Measurements from ENCODE around the gene CRYBG1.
"Not testable (repeated sequence)": the region's sequence is repeated elsewhere in the genome, so short reads cannot be mapped to it uniquely, and the experiment has no call there.

Gene CRYBG1

GRCh38 chr6:106549521-106549920, 189.0 kb downstream of the CRYBG1 start:
- DNase-seq (ENCODE audit: low spot score): no peak

- no peak for DNase-seq (ENCODE audit: low spot score)
Observed at GRCh38 chr6:106551155-106551554, 190.6 kb downstream of the CRYBG1 start.

- no peak for DNase-seq (ENCODE audit: low spot score)
Observed at GRCh38 chr6:106553440-106553839, 192.9 kb downstream of the CRYBG1 start.

DNA sequence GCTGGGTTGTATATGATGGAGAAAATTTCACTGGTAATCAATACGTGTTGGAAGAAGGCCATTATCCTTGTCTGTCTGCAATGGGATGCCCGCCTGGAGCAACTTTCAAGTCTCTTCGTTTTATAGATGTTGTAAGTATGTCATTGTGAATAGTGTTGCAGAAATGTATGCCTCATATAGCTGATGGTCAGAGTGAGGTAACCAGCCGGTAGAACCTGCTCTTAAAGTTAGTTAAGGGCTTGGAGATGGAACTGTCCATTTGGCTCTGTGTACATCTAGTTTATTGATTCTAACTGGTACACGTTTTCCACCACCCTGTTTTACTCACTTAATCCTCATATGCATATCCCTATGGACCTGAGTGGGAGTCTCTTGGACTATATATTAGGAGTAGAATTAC, 195.2 kb downstream of the CRYBG1 start:
- DNase-seq (ENCODE audit: low spot score): no peak

DNA sequence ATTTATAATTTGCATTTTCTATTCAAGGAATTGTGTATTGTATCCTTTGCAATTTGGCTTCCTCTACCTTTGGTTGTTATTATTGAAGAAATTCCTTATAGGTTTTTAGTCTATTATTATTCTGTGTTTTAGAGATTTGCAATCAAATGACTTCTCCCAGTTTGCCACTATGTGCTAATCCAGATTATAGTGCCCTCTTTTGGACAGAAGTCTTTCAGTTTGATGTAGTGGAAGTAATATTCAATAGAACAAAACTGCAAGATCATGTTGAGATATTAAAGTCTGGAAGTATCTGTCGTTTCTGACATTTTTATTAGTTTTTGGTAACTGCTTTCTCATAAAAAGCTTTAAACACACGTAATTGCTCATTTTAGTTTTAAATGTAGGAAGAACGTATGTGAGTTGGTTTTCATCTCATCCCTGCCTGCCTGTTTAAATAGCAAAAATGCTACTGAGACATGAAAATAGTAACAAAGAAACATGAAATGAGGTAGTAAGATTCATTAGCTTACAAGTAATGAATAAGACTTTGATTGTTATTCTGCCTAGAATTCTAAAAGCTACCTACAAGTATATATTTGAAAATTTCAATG, 195.9 kb downstream of the CRYBG1 start:
- DNase-seq (ENCODE audit: low spot score): peak; percentile 49

GRCh38 chr6:106557837-106558236, 197.3 kb downstream of the CRYBG1 start:
- DNase-seq (ENCODE audit: low spot score): no peak

DNA sequence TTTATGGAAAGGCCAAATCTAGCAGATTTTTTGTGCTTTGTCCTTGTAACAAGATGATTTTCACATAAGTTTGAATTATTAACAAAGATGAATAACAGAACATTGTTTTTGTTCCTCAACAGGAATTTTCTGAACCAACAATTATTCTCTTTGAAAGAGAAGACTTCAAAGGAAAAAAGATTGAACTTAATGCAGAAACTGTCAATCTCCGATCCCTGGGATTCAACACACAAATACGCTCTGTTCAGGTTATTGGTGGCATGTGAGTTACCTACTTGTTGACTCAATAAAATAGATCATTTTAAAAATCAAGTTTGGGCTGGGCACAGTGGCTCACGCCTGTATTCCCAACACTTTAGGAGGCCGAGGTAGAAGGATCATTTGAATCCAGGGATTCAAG, 197.8 kb downstream of the CRYBG1 start:
- DNase-seq (ENCODE audit: low spot score): no peak

DNA sequence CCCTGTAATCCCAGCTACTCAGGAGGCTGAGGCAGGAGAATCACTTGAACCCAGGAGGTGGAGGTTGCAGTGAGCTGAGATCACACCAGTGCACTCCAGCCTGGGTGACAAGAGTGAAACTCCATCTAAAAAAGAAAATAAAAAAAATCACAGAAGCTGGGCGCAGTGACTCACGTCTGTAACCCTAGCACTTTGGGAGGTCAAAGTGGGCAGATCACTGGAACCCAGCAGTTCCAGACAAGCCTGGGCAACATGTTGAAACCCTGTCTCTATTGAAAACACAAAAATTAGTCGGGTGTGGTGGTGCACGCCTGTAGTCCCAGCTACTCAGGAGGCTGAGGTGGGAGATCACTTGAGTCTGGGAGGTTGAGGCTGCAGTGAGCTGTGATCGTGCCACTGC, 199.1 kb downstream of the CRYBG1 start:
- DNase-seq (ENCODE audit: low spot score): not testable (repeated sequence)

GRCh38 chr6:106560996-106561685, 200.6 kb downstream of the CRYBG1 start:
- DNase-seq (ENCODE audit: low spot score): no peak

GRCh38 chr6:106561686-106562405, 201.3 kb downstream of the CRYBG1 start:
- no peak for DNase-seq (ENCODE audit: low spot score)

GRCh38 chr6:106563614-106564013, 203.1 kb downstream of the CRYBG1 start:
- no peak for DNase-seq (ENCODE audit: low spot score)

DNA sequence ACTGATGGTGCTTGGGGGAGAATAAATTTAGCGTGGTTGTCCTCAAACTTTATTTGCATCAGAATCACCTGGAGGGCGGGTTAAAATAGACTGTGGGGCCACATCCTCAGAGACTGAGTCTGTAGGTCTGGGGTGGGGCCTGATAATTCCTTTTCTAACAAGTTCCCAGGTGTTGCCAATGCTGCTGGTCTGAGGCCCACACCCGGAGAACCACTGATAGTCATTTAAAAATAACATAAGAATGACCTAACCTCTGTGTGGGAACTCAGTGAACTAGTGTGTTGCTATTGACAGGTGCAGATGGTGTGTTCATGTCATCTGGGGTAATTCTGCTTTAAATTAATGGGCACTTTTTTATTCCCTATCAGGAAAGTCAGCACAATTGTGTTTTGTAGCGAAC, 204.0 kb downstream of the CRYBG1 start:
- no peak for DNase-seq (ENCODE audit: low spot score)

DNA sequence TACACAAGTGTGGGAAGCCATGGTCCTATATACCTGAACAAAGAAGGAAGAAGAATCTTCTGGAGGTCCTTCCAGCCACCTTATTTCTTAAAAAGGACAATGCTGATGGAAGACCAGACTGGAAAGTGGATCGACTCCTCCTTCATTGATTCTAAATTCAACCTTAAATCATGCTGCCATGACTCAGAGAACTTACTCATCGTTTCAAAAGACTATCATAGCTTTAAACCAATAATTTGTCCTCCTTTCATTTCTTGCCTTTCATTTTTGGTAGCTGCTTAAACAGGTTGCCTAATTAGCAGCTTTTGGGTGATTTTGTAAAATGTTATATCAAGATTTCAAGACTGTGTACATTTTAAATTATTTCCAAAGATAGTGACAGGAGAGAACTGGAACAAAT, 208.0 kb downstream of the CRYBG1 start:
- DNase-seq (ENCODE audit: low spot score): no peak

DNA sequence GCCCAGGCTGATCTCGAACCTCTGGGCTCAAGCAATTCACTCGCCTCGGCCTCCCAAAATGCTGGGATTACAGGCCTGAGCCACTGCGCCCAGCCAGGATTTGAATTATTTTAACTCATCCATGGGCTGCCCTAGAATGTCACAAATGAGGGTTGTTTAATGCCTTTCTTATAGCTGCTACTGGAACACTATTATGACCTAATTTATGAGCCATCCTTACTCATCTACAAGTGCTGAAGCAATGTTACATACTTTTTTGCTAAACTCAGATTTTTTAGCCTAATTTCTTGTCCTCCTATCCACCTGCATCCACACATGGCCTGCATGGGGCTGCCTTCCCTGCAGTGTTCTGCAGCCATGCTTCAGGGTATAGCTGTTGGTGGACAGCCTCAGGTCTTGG, 208.9 kb downstream of the CRYBG1 start:
- DNase-seq (ENCODE audit: low spot score): no peak

DNA sequence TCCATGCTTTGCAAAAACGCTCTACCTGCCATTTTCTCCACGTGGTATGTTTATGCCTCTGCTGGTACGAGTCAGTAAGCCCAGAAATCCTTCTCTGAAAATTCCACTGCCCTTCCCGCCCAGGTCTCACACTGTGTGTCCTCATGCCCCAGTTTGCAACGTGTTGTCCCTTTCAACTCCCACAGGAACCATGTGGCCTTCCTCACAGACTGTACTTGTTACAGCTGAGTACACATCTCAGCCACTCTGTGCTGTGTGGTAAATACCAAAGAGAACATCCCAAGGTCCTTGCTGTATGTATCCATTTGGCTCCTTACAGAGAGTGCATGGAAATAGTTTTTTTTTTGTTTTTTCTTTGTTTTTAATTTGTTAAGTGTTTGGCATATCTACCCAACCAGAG, 211.9 kb downstream of the CRYBG1 start:
- DNase-seq (ENCODE audit: low spot score): no peak

DNA sequence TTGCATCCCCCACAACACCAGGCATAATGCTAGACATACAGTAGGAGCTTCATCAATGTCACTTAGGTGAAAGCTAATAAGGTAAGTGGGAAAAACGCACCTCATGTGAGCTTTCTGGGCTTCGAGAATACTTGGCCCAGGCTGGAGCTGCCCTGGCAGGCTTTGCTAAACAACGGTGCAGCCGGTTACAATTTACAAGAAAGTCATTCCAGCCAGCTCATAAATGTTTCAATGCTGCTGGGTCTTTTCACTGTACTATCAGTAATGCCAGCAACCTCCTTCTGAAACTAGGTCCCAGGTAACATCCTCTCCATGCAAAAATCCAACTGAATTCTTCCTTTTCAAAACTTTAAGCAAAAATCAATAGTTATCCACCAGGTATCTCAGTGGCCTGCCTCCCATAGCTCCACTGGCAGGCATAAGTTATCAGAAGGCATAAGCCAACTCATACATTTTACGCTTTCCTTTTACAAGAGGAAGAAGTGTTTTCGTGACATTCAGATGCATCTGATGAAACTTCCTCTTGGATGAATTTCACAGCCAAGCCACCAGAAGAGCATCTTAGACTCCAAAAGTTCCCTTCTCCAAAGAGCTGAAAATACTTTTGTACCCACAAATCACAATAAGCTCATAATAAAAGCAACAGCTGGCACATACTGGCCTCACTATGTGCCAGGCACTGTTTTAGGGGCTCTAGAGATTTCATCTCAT, 212.5 kb downstream of the CRYBG1 start:
- DNase-seq (ENCODE audit: low spot score): no peak

GRCh38 chr6:106574741-106575458, 214.4 kb downstream of the CRYBG1 start:
- DNase-seq (ENCODE audit: low spot score): no peak

DNA sequence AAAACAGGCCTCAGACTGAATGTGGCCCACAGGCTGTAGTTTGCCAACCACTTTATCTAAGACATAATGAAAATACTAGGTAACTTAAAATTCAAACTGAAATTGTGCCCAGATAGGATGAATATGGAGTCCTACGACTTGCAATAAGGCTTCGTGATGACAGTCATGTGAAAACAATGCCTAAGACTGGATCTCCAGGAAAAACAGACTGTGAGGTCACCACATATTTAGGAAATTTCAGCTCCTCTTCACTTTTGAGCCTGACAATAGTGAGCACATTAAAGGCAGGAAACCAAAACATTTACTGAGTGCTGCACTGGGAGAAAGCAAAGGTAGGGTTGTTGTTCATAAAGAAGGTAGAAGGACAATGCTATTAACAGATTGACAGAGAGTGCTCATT, 218.8 kb downstream of the CRYBG1 start:
- no peak for DNase-seq (ENCODE audit: low spot score)

DNA sequence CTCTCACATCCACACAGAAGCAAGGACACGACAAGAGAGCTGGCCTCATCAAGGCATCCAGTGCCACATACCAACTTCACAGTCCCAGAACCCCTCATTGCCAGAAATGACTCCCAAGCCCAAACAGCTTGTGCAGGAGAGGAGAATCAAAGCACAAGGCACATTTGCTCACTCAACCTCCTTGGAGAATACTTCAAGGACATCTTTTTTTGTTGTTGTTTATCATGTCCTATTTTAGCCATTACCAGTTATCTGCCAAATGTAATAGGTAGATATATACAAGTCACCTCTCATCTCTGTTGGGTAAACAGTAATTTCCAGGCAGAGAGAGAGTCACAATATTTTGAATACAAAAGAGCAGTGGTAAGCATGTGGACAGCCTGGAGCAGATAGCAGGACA, 221.0 kb downstream of the CRYBG1 start:
- DNase-seq (ENCODE audit: low spot score): no peak

DNA sequence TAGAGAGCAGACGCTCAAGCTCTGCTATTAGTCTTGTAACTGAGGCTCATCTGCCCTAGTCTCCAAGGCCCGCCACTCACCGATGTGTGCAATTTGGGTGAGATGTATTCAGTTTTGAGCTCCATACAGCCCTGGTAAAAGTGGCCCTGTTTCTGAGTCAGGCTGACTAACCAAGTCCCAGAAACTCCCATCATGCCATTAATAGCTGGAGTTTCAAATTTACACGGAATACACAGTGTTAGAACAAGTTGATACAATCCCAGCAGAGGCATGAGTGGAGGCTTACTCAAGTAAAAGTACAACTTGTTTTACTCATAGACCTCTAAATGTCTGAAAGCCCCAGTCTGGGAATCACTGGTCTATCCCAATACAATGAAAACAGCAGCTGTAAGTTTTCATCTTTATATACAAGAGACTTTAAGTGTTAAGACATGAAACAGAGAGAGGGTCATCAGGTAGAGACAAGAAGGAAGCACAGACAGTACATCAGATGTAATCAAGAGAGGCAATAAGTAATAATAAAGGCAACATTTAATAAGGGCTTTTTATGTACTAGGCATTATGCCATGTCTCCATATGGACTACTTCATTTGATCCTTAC, 226.4 kb downstream of the CRYBG1 start:
- DNase-seq (ENCODE audit: low spot score): no peak

DNA sequence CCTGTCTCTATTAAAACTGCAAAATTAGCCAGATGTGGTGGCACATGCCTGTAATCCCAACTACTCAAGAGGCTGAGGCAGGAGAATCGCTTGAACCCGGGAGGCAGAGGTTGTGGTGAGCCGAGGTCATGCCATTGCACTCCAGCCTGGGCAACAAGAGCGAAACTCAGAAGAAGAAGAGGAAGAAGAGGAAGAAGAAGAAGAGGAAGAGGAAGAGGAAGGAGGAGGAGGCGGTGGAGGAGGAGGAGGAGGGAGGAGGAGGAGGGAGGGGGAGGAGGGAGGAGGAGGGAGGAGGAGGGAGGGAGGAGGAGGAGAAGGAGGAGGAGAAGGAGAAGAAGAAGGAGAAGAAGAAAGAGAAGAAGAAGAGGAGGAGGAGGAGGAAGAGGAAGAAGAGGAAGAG, 228.4 kb downstream of the CRYBG1 start:
- not testable (repeated sequence) for DNase-seq (ENCODE audit: low spot score)
